Measurements from ENCODE around the gene IRAK2. TPM values are rescaled to one million over a fixed set of nuclear protein-coding genes. Genes with fewer than 3 reads are reported as not detected.

The IRAK2 gene
- total and polyA plus RNA-seq, 2 donors (not counting 3 experiments of a cell fraction or from before 2014, with no cell fraction given): 7.9 to 10.0 TPM

GRCh38 chr3:10136426-10137005 is 28.2 kb upstream of the IRAK2 start:
- no peak for FAIRE-seq
- no peak overlapping the region for H3K4me3 ChIP-seq (replicated peaks in 1 of 3; ENCODE audit: insufficient read depth in 1 of 3, low read depth in 1 of 3, low read length in 3 of 3)
- H3K9ac ChIP-seq (replicated peaks; ENCODE audit: extremely low read depth, insufficient read depth, low read length): no peak overlapping the region
- no peaks in the 10 kb centered on the region for H3K36me3 ChIP-seq (ENCODE audit: control insufficient read depth in 2 of 2, extremely low read depth in 1 of 2, insufficient read depth in 2 of 2, low read length in 2 of 2)
- H3K4me1 ChIP-seq (ENCODE audit: control insufficient read depth, extremely low read depth, insufficient read depth, low read length): no peaks in the 10 kb centered on the region
- TF ChIP-seq MAX (IDR thresholded peaks at IDR 0.05; ENCODE audit: insufficient read depth, insufficient read length): no peak
- no peak for TF ChIP-seq CTCF (IDR thresholded peaks at IDR 0.05; ENCODE audit: extremely low read depth in 1 of 2, insufficient read depth in 1 of 2, low read depth in 1 of 2, low read length in 2 of 2)
- no peak for TF ChIP-seq MYC (IDR thresholded peaks at IDR 0.05; ENCODE audit: low read depth, low read length)
- no peak for TF ChIP-seq GATA2 (IDR thresholded peaks at IDR 0.05; ENCODE audit: insufficient read depth, insufficient read length, low read depth, low read length)
- TF ChIP-seq FOS (IDR thresholded peaks at IDR 0.05; ENCODE audit: borderline replicate concordance, insufficient read depth, low read length): no peak
- TF ChIP-seq POLR2AphosphoS5 (IDR thresholded peaks at IDR 0.05; ENCODE audit: insufficient read depth, low read depth, low read length): no peak
- TF ChIP-seq EZH2 (IDR thresholded peaks at IDR 0.05; ENCODE audit: borderline replicate concordance, low read depth, low read length, severe bottlenecking): no peak
- no peak for TF ChIP-seq POLR2A (IDR thresholded peaks at IDR 0.05; ENCODE audit: low read depth, low read length)
- no peak for TF ChIP-seq JUN (IDR thresholded peaks at IDR 0.05; ENCODE audit: borderline replicate concordance, insufficient read depth, insufficient read length, low read depth)
- H3K9me3 ChIP-seq (replicated peaks; ENCODE audit: control insufficient read depth, insufficient read depth, low read length): no peaks in the 10 kb centered on the region
- BruUV-seq (replicated peaks): no TSS peak
- no peak overlapping the region for H2AFZ ChIP-seq (ENCODE audit: low read depth, low read length)
- no peak for DNase-seq (ENCODE audit: low read depth, low spot score)
- no peaks in the 10 kb centered on the region for H4K20me1 ChIP-seq (replicated peaks; ENCODE audit: control insufficient read depth, extremely low read depth, insufficient read depth, low read length)
- H3K9me1 ChIP-seq (replicated peaks; ENCODE audit: control insufficient read depth, extremely low read depth, insufficient read depth, low read length): no peaks in the 10 kb centered on the region
- ChIA-PET CTCF (interaction anchor here (1.1 kb wide), 1 partner anchor 12 kb away, joined by 3 read pairs; no protein-coding TSS in a partner anchor), POLR2A (no interaction called here)
- H3K27ac ChIP-seq (ENCODE audit: insufficient read depth, low read depth, low read length): no peak overlapping the region
- no peak overlapping the region for H3K4me2 ChIP-seq (ENCODE audit: insufficient read depth, low read length)
- no peaks in the 10 kb centered on the region for H3K27me3 ChIP-seq (ENCODE audit: control insufficient read depth in 2 of 2, insufficient read depth in 2 of 2, low read length in 2 of 2)
- intact Hi-C loops (cut with micrococcal nuclease): no loop called here
- dilution Hi-C loops (cut with MboI; ENCODE audit: extremely low pct_ligation_motif_present, low sequenced_read_pairs): no loop called here
- no peaks in the 10 kb centered on the region for H3K79me2 ChIP-seq (ENCODE audit: control insufficient read depth, insufficient read depth, low read length)
